ENCODE results near the gene RDX.

The RDX gene

GRCh38 chr11:110133160-110133559 is 163.3 kb downstream of the RDX start:
- Histone ChIP-seq H3K4me3 (ENCODE audit: low read depth in 1 of 2, low read length in 2 of 2) (no peak overlapping the region), H3K27me3 (ENCODE audit: insufficient read depth, low read length, poor library complexity) (no peaks in the 10 kb centered on the region), H3K27ac (ENCODE audit: low read length) (no peak overlapping the region), H3K79me2 (ENCODE audit: insufficient read depth, low read length) (no peaks in the 10 kb centered on the region), H3K4me2 (ENCODE audit: insufficient read depth, low read length) (no peak overlapping the region), H2AFZ (ENCODE audit: low read depth, low read length) (no peak overlapping the region), H3K36me3 (ENCODE audit: insufficient read depth, low read length) (no peaks in the 10 kb centered on the region), H3K9ac (ENCODE audit: low read depth, low read length) (no peak overlapping the region), H4K20me1 (ENCODE audit: insufficient read depth, low read length) (no peaks in the 10 kb centered on the region), H3K9me3 (ENCODE audit: insufficient read depth, low read length, severe bottlenecking) (no peaks in the 10 kb centered on the region), H3K4me1 (ENCODE audit: insufficient read depth, low read length) (no peaks in the 10 kb centered on the region)
- TF ChIP-seq, protein P1, sequence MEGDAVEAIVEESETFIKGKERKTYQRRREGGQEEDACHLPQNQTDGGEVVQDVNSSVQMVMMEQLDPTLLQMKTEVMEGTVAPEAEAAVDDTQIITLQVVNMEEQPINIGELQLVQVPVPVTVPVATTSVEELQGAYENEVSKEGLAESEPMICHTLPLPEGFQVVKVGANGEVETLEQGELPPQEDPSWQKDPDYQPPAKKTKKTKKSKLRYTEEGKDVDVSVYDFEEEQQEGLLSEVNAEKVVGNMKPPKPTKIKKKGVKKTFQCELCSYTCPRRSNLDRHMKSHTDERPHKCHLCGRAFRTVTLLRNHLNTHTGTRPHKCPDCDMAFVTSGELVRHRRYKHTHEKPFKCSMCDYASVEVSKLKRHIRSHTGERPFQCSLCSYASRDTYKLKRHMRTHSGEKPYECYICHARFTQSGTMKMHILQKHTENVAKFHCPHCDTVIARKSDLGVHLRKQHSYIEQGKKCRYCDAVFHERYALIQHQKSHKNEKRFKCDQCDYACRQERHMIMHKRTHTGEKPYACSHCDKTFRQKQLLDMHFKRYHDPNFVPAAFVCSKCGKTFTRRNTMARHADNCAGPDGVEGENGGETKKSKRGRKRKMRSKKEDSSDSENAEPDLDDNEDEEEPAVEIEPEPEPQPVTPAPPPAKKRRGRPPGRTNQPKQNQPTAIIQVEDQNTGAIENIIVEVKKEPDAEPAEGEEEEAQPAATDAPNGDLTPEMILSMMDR (IDR thresholded peaks at IDR 0.05; ENCODE audit: borderline replicate concordance, extremely low read depth, low read length, poor library complexity, severe bottlenecking): no peak
- no peak for TF ChIP-seq EZH2 (IDR thresholded peaks at IDR 0.05; ENCODE audit: borderline replicate concordance, low read depth, low read length, severe bottlenecking)
- ATAC-seq (ENCODE audit: insufficient read depth, low read depth) (no peak), DNase-seq (no peak)

DNA sequence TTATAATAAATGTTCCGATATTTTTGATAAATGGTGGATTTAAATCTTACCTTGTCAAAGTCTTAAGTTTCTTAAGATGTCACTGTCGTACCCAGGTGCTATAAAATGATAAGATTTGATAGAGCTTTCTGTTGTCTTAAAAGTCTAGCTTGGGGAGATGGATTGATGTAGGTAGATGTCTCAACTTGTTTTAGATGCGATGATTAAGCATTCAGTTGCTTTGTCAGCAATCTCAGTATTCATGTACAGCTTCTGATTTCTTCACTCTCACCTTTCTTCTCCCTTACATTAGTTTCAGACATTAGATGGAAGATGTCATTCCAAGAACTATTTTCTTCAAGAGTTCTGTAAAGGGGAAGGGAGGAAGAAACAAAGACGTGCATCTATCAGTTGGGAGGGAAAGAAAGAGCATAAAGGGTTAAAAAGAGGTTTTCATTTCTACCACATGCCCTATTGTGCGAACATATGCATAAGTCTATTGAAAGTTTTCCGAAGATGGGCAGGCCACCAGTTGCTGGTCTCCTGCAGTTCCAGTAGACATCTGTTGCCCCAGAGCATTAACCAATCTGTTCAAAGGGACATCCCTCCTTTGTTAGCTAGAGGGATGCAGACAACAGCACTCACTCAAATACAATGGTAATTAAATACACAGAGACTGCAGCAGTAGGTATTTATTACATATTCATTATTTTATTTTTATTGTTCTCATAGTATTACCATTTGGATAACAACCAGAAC is 164.9 kb downstream of the RDX start:
- H3K9me3 ChIP-seq (ENCODE audit: insufficient read depth, low read length, severe bottlenecking): no peaks in the 10 kb centered on the region
- no peak overlapping the region for H3K4me3 ChIP-seq (ENCODE audit: low read depth in 1 of 2, low read length in 2 of 2)
- H3K27ac ChIP-seq (ENCODE audit: low read length): no peak overlapping the region
- H4K20me1 ChIP-seq (ENCODE audit: insufficient read depth, low read length): no peaks in the 10 kb centered on the region
- no peak overlapping the region for H3K9ac ChIP-seq (ENCODE audit: low read depth, low read length)
- H3K4me1 ChIP-seq (ENCODE audit: insufficient read depth, low read length): no peaks in the 10 kb centered on the region
- H3K79me2 ChIP-seq (ENCODE audit: insufficient read depth, low read length): no peaks in the 10 kb centered on the region
- no peak overlapping the region for H3K4me2 ChIP-seq (ENCODE audit: insufficient read depth, low read length)
- DNase-seq (no peak), ATAC-seq (ENCODE audit: insufficient read depth, low read depth) (no peak)
- no peak overlapping the region for H2AFZ ChIP-seq (ENCODE audit: low read depth, low read length)
- TF ChIP-seq, protein P1 (IDR thresholded peaks at IDR 0.05; ENCODE audit: borderline replicate concordance, extremely low read depth, low read length, poor library complexity, severe bottlenecking): no peak
- no peak for TF ChIP-seq EZH2 (IDR thresholded peaks at IDR 0.05; ENCODE audit: borderline replicate concordance, low read depth, low read length, severe bottlenecking)
- no peaks in the 10 kb centered on the region for H3K27me3 ChIP-seq (ENCODE audit: insufficient read depth, low read length, poor library complexity)
- no peaks in the 10 kb centered on the region for H3K36me3 ChIP-seq (ENCODE audit: insufficient read depth, low read length)

- Histone ChIP-seq H3K36me3 (ENCODE audit: insufficient read depth, low read length) (no peaks in the 10 kb centered on the region), H4K20me1 (ENCODE audit: insufficient read depth, low read length) (no peaks in the 10 kb centered on the region), H3K27ac (ENCODE audit: low read length) (no peak overlapping the region), H3K9me3 (ENCODE audit: insufficient read depth, low read length, severe bottlenecking) (no peaks in the 10 kb centered on the region), H3K27me3 (ENCODE audit: insufficient read depth, low read length, poor library complexity) (no peaks in the 10 kb centered on the region), H3K4me3 (ENCODE audit: low read depth in 1 of 2, low read length in 2 of 2) (no peak overlapping the region), H3K9ac (ENCODE audit: low read depth, low read length) (no peak overlapping the region), H3K4me2 (ENCODE audit: insufficient read depth, low read length) (no peak overlapping the region), H2AFZ (ENCODE audit: low read depth, low read length) (no peak overlapping the region), H3K4me1 (ENCODE audit: insufficient read depth, low read length) (no peaks in the 10 kb centered on the region), H3K79me2 (ENCODE audit: insufficient read depth, low read length) (no peaks in the 10 kb centered on the region)
- DNase-seq (no peak), ATAC-seq (ENCODE audit: insufficient read depth, low read depth) (no peak)
- TF ChIP-seq, protein P1 (IDR thresholded peaks at IDR 0.05; ENCODE audit: borderline replicate concordance, extremely low read depth, low read length, poor library complexity, severe bottlenecking): no peak
- TF ChIP-seq EZH2 (IDR thresholded peaks at IDR 0.05; ENCODE audit: borderline replicate concordance, low read depth, low read length, severe bottlenecking): no peak
Measured at GRCh38 chr11:110130642-110131238, 165.7 kb downstream of the RDX start.

Data from DND-41 (cell line).